Natural killer cell treated with Interleukin-12 subunit alpha and Interleukin-12 subunit beta and Interleukin-15 and Interleukin-18, amount 100 ng/mL, for 72 hours (primary cell): ENCODE data around the gene JPH2. TPM values are rescaled to one million over a fixed set of nuclear protein-coding genes. Genes with fewer than 3 reads are reported as not detected.

Source experiments
- ATAC-seq, 2 donors: fragments of 150-1000 bp; cut with Tn5 transposase in 1 of 2; sonication (Bioruptor Pico), chemical (Tn5 transposase) in 1 of 2; 2 replicates each; pipeline ENCODE4 v1.10.0; 2021
- DNase-seq: peaks from one replicate; pipeline ENCODE4 v3.0.0; 2022; ENCODE audit warnings: low spot score
- H3K27ac Mint-ChIP-seq, 2 donors: 1 replicate in 1 of 2; 2 replicates in 1 of 2; pipeline ENCODE4 v1.8.0; 2022; ENCODE audit warnings: mixed read lengths in 2 of 2, mild to moderate bottlenecking in 1 of 2, moderate library complexity in 1 of 2
- H3K27me3 Mint-ChIP-seq, 2 donors: 1 replicate in 1 of 2; 2 replicates in 1 of 2; pipeline ENCODE4 v1.8.0; 2022; ENCODE audit warnings: mixed read lengths in 2 of 2
- H3K36me3 Mint-ChIP-seq: one replicate; pipeline ENCODE4 v1.8.0; 2022; ENCODE audit warnings: mixed read lengths
- H3K4me1 Mint-ChIP-seq, 2 donors: 1 replicate in 1 of 2; 2 replicates in 1 of 2; pipeline ENCODE4 v1.8.0; 2022; ENCODE audit warnings: low read depth in 2 of 2, mixed read lengths in 2 of 2, mild to moderate bottlenecking in 1 of 2
- H3K4me3 Mint-ChIP-seq: one replicate; pipeline ENCODE4 v1.8.0; 2022; ENCODE audit warnings: mixed read lengths
- H3K9me3 Mint-ChIP-seq: 2 replicates; pipeline ENCODE4 v1.8.0; 2022; ENCODE audit warnings: mixed read lengths
- total RNA-seq, 2 donors: library from RNA; stranded (reverse); gene quantifications; one replicate each; pipeline ENCODE4 v1.2.3, GENCODE V29; 2022

Gene JPH2
- total RNA-seq, 2 donors from 2014 or later = 1.0 to 2.0 TPM

DNA sequence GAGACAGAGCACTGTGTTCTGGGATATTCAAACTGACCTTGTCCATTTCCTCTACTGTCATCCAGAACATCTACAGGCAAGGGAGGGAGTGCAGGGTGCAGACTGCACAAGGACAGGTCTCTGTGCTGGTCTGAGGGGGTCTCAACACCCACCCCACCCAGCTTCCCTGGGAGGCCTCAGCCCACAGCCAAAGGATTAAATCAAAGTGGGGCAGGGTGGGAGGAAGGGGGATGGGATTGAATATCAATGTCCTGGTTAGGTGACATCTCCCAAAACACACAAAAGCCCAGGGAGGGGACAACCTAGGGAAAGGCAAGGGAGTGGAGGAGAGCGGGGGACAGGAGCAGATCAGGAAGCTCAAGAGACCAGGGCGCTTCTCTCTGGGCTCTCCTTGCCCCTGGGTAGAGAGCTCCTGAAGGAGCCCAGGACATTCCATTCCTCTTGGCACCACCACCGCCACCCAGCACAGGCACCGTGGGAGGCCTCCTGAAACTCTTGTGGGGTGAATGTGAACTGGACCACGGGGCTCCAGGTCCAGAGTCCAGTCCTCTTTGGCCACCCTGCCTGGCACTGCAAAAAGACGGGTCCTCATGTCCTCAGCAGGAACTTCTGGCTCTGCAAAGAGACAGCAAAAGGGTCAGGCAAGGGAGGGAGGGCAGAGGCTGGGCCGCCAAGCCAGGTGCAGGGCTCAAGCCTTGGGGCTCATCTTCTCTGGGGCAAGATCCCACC is 73.9 kb downstream of the JPH2 start:
- ATAC-seq = no peak
- Mint-ChIP-seq H3K4me1 (peaks cover 4 to 6% of the 10 kb centered on the region in 2 donors), H3K4me3 (no peak overlapping the region), H3K36me3 (no peaks in the 10 kb centered on the region), H3K9me3 (no peaks in the 10 kb centered on the region), H3K27me3 (peaks cover 34 to 38% of the 10 kb centered on the region in 2 donors), H3K27ac (no peak overlapping the region)
- no peak for DNase-seq

DNA sequence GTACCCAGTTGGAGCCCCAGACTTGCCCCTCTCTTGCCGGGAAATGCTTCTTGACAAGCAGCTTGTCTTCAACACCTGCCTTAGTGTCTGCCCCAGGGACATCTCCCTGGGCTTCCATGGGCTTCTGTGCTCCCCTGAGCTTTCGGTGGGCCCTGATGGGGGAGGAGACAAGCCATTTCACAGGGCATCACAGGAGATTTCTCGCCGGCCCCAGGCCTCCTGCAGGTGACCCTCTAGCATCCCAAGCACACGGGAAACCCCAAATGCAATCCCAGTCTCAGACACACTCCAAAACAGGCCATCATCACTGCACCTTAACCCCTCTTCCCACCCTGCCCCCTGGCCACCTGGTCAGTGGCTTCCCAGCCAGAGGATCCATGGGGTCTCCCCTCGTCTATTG is 74.5 kb downstream of the JPH2 start:
- peaks cover 2 to 3% of the 10 kb centered on the region in 2 donors for H3K4me1 Mint-ChIP-seq
- H3K27me3 Mint-ChIP-seq = peaks cover 31 to 36% of the 10 kb centered on the region in 2 donors
- ATAC-seq = no peak
- H3K27ac Mint-ChIP-seq = no peak overlapping the region
- DNase-seq = no peak
- H3K4me3 Mint-ChIP-seq = no peak overlapping the region
- H3K36me3 Mint-ChIP-seq = no peaks in the 10 kb centered on the region
- H3K9me3 Mint-ChIP-seq = no peaks in the 10 kb centered on the region

DNA sequence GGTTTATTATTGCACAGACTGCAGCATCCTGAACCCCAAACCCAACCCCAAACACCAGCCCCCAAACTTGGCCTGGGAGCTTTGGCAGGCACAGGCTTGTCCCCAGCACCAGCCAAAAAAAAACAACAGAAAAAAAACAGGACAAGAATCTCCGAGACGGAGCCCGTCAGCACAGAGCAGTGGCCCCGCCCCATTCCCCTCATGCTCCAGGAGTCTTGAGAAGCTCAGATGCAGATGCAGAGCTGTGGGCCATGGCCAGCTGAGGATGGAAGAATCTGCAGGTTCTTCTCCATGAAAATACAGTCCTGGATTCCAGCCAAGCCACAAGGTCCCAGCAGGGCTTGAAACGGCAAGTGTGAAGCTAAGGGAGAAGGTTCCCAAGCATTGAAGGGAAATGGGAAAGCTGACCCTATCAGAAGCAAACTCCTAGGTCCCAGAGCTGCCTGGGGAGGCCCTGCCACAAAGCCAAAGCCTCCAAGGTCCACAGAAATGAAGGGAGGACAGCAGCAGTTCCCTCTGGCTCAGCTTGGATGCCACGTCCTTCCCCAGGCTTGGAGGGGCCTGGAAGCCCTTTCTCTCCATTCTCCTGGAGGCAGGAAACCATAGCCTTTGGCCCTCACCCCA is 75.2 kb downstream of the JPH2 start:
- no peaks in the 10 kb centered on the region for H3K4me1 Mint-ChIP-seq
- no peak overlapping the region for H3K27ac Mint-ChIP-seq
- H3K36me3 Mint-ChIP-seq = no peaks in the 10 kb centered on the region
- peaks cover 34 to 39% of the 10 kb centered on the region in 2 donors for H3K27me3 Mint-ChIP-seq
- no peak overlapping the region for H3K4me3 Mint-ChIP-seq
- ATAC-seq (no peak), DNase-seq (no peak)
- no peaks in the 10 kb centered on the region for H3K9me3 Mint-ChIP-seq

DNA sequence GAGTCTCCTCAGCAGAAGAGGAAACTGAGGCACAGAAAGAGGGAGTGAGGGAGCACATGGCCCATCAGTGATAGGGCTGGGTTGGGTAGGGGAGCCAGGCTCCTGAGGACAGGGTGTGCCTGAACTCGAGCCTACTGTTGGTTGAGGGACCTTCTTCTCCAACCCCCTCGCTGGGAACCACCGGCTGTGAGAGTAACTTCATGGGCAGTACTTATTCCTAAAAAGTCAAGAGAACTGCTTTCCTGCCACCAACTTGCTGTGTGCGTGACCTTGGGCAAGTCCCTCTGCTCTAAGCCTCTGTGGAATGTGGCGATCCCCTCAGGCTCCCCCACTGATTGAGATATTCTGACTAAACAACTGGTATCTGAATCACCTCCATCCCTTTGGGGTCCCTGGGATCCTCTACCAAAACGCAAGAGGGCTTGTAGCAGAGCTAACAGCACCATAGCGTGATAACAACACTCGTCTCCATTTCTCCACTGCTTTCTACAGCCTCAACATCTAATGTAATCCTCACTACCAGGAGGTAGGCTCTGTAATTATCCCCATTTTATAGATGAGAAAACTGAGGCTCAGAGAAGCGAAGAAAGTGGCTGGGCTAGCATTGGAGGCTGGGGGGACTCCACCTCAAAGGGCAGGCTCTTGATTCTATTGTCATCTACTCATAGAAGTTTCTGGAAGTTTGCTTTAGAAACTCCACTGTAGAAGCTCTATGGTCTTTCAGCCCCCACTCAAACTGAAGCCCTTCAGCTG is 76.0 kb downstream of the JPH2 start:
- Mint-ChIP-seq H3K4me1 (no peaks in the 10 kb centered on the region), H3K4me3 (no peak overlapping the region), H3K9me3 (no peaks in the 10 kb centered on the region), H3K27ac (no peak overlapping the region), H3K27me3 (peaks cover 30 to 42% of the 10 kb centered on the region in 2 donors), H3K36me3 (no peaks in the 10 kb centered on the region)
- no peak for ATAC-seq
- no peak for DNase-seq

DNA sequence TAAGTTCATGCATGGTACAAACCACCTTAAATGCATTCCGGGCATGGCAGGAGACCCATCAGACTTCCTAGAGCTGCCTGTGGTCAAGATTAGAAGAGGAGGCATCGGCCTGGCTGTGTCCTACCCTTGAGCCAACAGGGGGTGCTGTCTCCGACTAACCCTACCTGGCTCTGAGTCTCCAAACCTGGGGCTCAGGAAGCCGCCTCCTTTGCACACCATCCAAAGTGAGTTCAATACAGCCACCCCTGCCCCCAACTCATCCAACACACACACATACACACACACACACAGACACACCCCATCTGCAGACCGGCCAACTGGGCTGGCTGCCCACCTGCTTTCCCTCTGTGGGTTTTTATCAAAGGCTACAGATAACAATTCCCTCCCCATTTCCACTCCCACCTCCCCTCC is 77.0 kb downstream of the JPH2 start:
- no peaks in the 10 kb centered on the region for H3K36me3 Mint-ChIP-seq
- peaks cover 27 to 48% of the 10 kb centered on the region in 2 donors for H3K27me3 Mint-ChIP-seq
- no peak for ATAC-seq
- H3K9me3 Mint-ChIP-seq = no peaks in the 10 kb centered on the region
- no peak overlapping the region for H3K4me3 Mint-ChIP-seq
- no peak overlapping the region for H3K27ac Mint-ChIP-seq
- H3K4me1 Mint-ChIP-seq = no peaks in the 10 kb centered on the region
- DNase-seq = no peak

DNA sequence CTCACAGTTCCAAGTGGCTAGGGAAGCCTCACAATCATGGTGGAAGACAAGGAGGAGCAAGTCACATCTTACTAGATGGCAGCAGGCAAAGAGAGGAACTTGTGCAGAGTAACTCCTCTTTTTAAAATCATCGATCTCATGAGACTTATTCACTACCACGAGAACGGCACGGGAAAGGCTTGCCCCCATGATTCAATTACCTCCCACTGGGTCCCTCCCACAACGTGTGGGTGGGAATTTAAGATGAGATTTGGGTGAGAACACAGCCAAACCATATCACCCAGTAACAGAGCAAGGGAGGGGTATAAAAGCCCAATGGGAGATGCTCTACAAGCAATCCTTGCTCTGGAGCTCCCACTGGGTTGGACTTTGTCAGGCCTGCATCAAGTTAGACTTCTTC is 80.4 kb downstream of the JPH2 start:
- no peak overlapping the region for H3K4me3 Mint-ChIP-seq
- no peak overlapping the region for H3K27ac Mint-ChIP-seq
- DNase-seq (no peak), ATAC-seq (no peak)
- peaks cover 42 to 65% of the 10 kb centered on the region in 2 donors for H3K27me3 Mint-ChIP-seq
- H3K9me3 Mint-ChIP-seq = no peaks in the 10 kb centered on the region
- H3K36me3 Mint-ChIP-seq = no peaks in the 10 kb centered on the region
- no peaks in the 10 kb centered on the region for H3K4me1 Mint-ChIP-seq

DNA sequence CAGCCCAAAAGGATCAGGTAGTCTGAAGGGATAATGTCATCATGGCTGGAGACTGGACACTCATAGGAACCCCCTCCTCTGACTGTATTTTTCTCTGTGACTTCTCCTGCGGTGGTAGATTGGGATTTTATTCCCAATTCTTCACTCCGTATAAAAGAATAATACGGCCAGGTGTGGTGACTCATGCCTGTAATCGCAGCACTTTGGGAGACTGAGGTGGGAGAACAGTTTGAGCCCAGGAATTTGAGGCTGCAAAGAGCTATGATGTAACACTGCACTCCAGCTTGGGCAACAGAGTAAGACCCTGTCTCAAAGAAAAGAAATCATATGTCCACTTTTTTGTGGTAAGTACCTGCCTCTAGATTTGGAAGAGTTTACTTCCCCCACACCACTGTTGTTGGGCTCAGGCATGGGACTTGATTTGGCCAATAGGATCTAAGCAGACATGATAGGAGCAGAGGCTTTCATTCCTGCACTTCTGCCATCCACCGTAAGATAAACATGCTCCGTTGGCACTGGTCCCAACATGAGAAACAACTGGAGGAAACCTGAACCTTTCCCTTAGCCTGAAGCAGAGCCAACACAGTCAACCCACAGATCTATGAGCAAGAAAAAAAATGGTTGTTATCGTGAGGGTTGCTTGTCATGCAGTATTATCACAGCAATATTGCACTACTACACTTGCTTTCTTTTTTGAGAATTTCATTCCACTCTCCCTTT is 82.0 kb downstream of the JPH2 start:
- Mint-ChIP-seq H3K9me3 (no peaks in the 10 kb centered on the region), H3K27ac (no peak overlapping the region), H3K27me3 (peaks cover 50 to 80% of the 10 kb centered on the region in 2 donors), H3K36me3 (no peaks in the 10 kb centered on the region), H3K4me1 (no peaks in the 10 kb centered on the region), H3K4me3 (no peak overlapping the region)
- ATAC-seq = no peak
- no peak for DNase-seq

DNA sequence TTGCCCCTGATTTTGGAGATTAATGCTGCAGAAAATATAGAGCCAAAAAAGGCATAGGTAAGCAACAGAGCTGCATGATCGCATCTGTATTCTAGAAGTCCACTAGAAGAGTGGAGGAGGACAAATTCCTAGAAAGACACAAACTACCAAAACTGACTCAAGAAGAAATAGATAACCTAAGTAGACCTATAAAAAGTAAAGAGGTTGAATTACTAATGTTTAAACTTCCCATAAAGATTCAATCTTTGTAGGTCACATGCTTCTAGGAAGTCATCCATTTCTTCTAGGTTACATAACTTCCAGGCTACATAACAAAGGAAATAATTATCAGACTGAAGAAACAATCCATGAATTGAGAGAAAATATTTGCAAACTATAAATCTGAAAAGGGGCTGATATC is 84.4 kb downstream of the JPH2 start:
- no peak for DNase-seq
- no peak overlapping the region for H3K4me3 Mint-ChIP-seq
- no peak for ATAC-seq
- H3K27ac Mint-ChIP-seq = no peak overlapping the region
- H3K27me3 Mint-ChIP-seq = peaks cover 46 to 74% of the 10 kb centered on the region in 2 donors
- H3K9me3 Mint-ChIP-seq = no peaks in the 10 kb centered on the region
- no peaks in the 10 kb centered on the region for H3K36me3 Mint-ChIP-seq
- H3K4me1 Mint-ChIP-seq = no peaks in the 10 kb centered on the region

DNA sequence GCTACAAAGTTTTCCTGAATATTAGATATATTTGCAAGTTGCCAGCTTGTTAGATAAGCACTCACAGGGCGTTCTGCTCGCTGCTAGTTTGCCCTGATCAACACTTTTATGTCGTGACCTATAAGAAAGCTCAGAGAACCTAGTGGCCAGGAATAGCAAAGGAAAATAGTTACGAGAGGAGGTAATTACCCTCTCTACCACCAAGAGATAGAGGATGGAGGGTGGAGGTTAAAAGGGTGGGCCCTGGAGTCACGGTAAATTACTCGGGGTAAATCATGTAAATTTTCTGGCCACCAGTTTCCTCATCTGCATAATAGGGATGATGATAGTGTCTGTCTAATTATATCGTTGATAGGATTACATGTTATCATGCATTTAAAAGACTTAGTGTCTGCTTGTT is 87.2 kb downstream of the JPH2 start:
- H3K4me1 Mint-ChIP-seq = no peaks in the 10 kb centered on the region
- DNase-seq = no peak
- H3K27me3 Mint-ChIP-seq = peaks cover 35 to 50% of the 10 kb centered on the region in 2 donors
- no peak for ATAC-seq
- no peak overlapping the region for H3K27ac Mint-ChIP-seq
- no peaks in the 10 kb centered on the region for H3K9me3 Mint-ChIP-seq
- H3K36me3 Mint-ChIP-seq = no peaks in the 10 kb centered on the region
- no peak overlapping the region for H3K4me3 Mint-ChIP-seq

DNA sequence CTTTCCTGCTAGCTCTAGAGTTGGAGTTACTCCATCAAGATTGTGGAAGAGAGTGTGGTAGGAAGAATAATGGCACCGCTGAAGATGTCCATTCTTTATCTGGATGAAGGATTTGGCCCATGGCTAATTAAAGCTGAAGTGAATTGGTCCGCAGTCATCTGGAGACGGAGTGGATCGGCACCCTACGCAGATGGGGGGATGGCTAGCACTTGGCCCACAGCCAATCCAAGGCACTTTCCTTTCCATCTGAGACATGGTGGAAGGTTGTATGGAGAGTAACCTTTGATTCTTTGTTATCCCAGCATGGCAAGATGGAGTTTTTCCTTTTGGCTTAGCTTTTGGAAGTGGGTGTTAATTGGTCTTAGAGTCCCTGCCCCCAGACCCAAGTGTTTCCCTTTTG is 88.3 kb downstream of the JPH2 start:
- DNase-seq (no peak), ATAC-seq (no peak)
- Mint-ChIP-seq H3K4me1 (no peaks in the 10 kb centered on the region), H3K9me3 (no peaks in the 10 kb centered on the region), H3K4me3 (no peak overlapping the region), H3K27me3 (peaks cover 32 to 44% of the 10 kb centered on the region in 2 donors), H3K36me3 (no peaks in the 10 kb centered on the region), H3K27ac (no peak overlapping the region)

DNA sequence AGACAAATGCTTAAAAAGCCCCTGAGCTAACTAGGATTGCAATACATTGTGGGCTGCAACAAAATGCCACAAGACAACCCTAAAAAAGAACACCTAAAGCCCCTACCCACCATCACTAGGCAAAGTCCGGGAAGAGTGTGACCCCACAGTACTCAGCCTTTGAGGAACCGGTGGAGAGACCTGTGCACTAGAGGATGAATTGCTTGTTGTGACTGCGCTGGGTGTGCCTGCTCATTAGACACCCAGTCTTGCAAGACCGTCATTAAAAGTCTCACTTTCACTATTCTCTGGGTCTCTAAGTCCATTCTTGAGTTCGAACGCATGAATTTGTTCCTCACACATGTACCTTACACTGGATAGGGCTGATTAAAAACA is 88.7 kb downstream of the JPH2 start:
- DNase-seq = no peak
- Mint-ChIP-seq H3K27me3 (peaks cover 31 to 43% of the 10 kb centered on the region in 2 donors), H3K36me3 (no peaks in the 10 kb centered on the region), H3K4me3 (no peak overlapping the region), H3K9me3 (no peaks in the 10 kb centered on the region), H3K27ac (no peak overlapping the region), H3K4me1 (no peaks in the 10 kb centered on the region)
- no peak for ATAC-seq

DNA sequence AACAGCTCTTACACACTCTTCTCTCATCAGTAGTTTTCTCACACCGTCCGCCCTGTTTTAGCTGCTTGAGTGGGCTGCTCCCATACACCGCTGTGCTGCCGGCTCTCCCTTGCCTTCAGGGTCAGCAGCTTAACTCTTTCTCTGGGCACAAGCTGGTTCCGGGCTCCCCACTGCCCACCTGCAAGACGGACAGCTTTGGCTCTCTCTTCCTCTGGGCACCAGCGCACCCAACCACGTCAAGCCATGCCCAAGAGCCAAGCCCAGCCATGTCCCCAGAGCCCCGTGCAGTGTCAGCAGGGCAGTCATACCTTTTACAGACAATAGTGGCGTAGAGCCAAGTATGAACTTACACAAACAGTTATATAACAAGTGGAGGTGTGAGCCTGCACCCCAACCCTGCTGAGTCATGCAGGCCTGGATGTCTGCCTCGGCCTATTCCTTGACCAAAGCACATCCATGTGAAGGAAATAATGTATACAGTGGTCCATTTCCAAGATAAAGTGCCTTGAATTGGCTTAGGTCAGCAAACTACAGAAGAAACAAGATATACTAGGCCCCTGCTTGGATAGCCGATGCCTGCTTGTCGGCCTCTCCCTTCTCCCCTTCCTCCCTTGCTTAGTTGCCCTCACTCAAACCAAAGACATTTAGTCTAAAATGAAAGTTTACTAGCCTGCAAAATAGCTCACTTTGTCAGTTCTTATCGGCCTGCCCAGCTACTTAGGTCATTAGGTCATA is 89.3 kb downstream of the JPH2 start:
- no peak for ATAC-seq
- DNase-seq = no peak
- Mint-ChIP-seq H3K36me3 (no peaks in the 10 kb centered on the region), H3K27ac (no peak overlapping the region), H3K27me3 (peaks cover 35 to 47% of the 10 kb centered on the region in 2 donors), H3K4me1 (no peaks in the 10 kb centered on the region), H3K9me3 (no peaks in the 10 kb centered on the region), H3K4me3 (no peak overlapping the region)

DNA sequence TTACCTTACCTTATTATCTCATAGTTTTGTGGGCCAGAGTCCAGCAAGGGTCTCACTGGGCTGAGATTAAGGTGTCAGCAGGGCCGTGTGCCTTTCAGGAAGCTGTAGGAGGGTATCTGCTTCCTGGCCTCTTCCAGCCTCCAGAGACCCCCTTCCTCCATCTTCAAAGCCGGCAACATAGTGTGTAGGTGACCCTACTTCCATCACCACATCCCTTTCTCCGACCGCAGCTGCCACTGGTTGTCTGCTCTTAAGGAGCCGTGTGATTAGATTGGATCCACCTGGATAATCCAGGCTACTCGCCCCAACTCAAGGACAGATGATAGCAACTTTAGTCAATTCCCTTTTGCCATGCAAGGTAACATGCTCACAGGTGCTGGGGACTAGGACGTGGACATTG is 91.2 kb downstream of the JPH2 start:
- H3K27me3 Mint-ChIP-seq = peaks cover 29 to 44% of the 10 kb centered on the region in 2 donors

More for the DNA sequence above, 91.2 kb downstream of the JPH2 start:
- Mint-ChIP-seq H3K4me3 (no peak overlapping the region), H3K4me1 (no peaks in the 10 kb centered on the region), H3K9me3 (no peaks in the 10 kb centered on the region), H3K27ac (no peak overlapping the region), H3K36me3 (no peaks in the 10 kb centered on the region)
- DNase-seq = no peak
- ATAC-seq = no peak
